Gastrocnemius medialis (tissue), 4 donors: ENCODE results near the gene HAL.

Source experiments
- POLR2A ChIP-seq, 2 donors: fragments of 450-650 bp; IDR thresholded peaks; one replicate each; pipeline ENCODE4 v1.6.1; 2017; ENCODE audit warnings: antibody characterized with exemption in 2 of 2, mild to moderate bottlenecking in 2 of 2, moderate library complexity in 2 of 2
- TF ChIP-seq, protein P1 (sequence below), 5 experiments: fragments of 450-650 bp in 3 of 5; fragments of 200-600 bp in 2 of 5; sonication (generic) in 2 of 5; IDR thresholded peaks in 4 of 5; conservative IDR thresholded peaks in 1 of 5; 1 replicate in 4 of 5; 2 replicates in 1 of 5; pipeline ENCODE4 v1.5.1; 2016 to 2019; ENCODE audit warnings: antibody characterized with exemption in 5 of 5, mild to moderate bottlenecking in 3 of 5, moderate library complexity in 3 of 5

DNA sequence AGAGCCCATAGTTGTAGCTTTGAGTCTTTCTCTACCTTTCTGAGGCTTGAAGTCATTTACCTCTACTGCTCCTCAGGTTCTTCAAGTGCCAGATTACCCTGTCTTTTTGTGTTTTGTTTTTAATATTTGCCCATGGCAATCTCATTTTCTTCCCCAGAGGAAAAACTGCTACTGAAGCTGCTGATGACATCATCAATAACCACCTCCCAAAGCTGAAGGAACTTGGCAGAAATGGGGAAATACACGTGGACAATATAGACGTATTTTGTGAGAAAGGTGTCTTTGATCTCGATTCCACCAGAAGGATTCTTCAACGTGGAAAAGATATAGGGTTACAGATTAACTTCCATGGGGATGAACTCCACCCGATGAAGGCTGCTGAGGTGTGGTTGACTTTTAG lies 35.9 kb downstream of the HAL start:
- TF ChIP-seq POLR2A (IDR thresholded peaks at IDR 0.05): no peak
- TF ChIP-seq, protein P1, sequence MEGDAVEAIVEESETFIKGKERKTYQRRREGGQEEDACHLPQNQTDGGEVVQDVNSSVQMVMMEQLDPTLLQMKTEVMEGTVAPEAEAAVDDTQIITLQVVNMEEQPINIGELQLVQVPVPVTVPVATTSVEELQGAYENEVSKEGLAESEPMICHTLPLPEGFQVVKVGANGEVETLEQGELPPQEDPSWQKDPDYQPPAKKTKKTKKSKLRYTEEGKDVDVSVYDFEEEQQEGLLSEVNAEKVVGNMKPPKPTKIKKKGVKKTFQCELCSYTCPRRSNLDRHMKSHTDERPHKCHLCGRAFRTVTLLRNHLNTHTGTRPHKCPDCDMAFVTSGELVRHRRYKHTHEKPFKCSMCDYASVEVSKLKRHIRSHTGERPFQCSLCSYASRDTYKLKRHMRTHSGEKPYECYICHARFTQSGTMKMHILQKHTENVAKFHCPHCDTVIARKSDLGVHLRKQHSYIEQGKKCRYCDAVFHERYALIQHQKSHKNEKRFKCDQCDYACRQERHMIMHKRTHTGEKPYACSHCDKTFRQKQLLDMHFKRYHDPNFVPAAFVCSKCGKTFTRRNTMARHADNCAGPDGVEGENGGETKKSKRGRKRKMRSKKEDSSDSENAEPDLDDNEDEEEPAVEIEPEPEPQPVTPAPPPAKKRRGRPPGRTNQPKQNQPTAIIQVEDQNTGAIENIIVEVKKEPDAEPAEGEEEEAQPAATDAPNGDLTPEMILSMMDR (IDR thresholded peaks at IDR 0.05 in 4 of 5, conservative IDR thresholded peaks at IDR 0.05 in 1 of 5): no peak
